Neural cell (in vitro differentiated cells): ENCODE data around the gene TRIM32. TPM values are rescaled to one million over a fixed set of nuclear protein-coding genes. Genes with fewer than 3 reads are reported as not detected.

Experiments used
- H2AFZ ChIP-seq: fragments of 200-600, 300-800 bp; sonication (generic), shearing (Covaris generic); 2 replicates; pipeline ENCODE4 v1.6.0; 2014; ENCODE audit warnings: low read depth, mild to moderate bottlenecking, antibody characterized with exemption, low read length, moderate library complexity
- H3F3A ChIP-seq: fragments of 200-600 bp; shearing (Covaris generic); 2 replicates; pipeline ENCODE4 v1.6.1; 2016; ENCODE audit warnings: mild to moderate bottlenecking, moderate library complexity, mixed read lengths, antibody characterized with exemption, low read length; ENCODE audit not compliant: insufficient read depth, poor library complexity, severe bottlenecking
- H3K27ac ChIP-seq: fragments of 200-600, 300-800 bp; sonication (generic), shearing (Covaris generic); 2 replicates; pipeline ENCODE4 v1.5.1; 2014; ENCODE audit warnings: mild to moderate bottlenecking, low read length, moderate library complexity
- H3K27me3 ChIP-seq: fragments of 300-800, 200-600 bp; sonication (generic), shearing (Covaris generic); 2 replicates; pipeline ENCODE4 v1.6.0; 2014; ENCODE audit warnings: mild to moderate bottlenecking, low read depth, low read length, moderate library complexity; ENCODE audit not compliant: insufficient read depth
- H3K36me3 ChIP-seq: fragments of 300-800, 200-600 bp; sonication (generic), shearing (Covaris generic); 2 replicates; pipeline ENCODE4 v1.5.1; 2014; ENCODE audit warnings: mild to moderate bottlenecking, antibody characterized with exemption, low read length, moderate library complexity; ENCODE audit not compliant: insufficient read depth
- H3K4me2 ChIP-seq: fragments of 300-800, 200-600 bp; sonication (generic), shearing (Covaris generic); 2 replicates; pipeline ENCODE4 v1.6.0; 2014; ENCODE audit warnings: mild to moderate bottlenecking, low read length
- H3K4me3 ChIP-seq: fragments of 300-800, 200-600 bp; sonication (generic), shearing (Covaris generic); 2 replicates; pipeline ENCODE4 v1.5.1; 2014; ENCODE audit warnings: mild to moderate bottlenecking, low read length, moderate library complexity
- H3K79me2 ChIP-seq: fragments of 200-600 bp; shearing (Covaris generic); replicated peaks from 2 replicates; pipeline ENCODE4 v1.6.0; 2014; ENCODE audit warnings: mild to moderate bottlenecking, low read length, moderate library complexity; ENCODE audit not compliant: insufficient read depth
- H3K9ac ChIP-seq: fragments of 300-800, 200-600 bp; sonication (generic), shearing (Covaris generic); 2 replicates; pipeline ENCODE4 v1.6.1; 2016; ENCODE audit warnings: mild to moderate bottlenecking, low read length, mixed read lengths
- H3K9me2 ChIP-seq: fragments of 200-600 bp; shearing (Covaris generic); 2 replicates; pipeline ENCODE4 v1.6.1; 2016; ENCODE audit warnings: mild to moderate bottlenecking, low read length, mixed read lengths; ENCODE audit not compliant: insufficient read depth
- H3K9me3 ChIP-seq: fragments of 200-600, 300-800 bp; sonication (generic), shearing (Covaris generic); 2 replicates; pipeline ENCODE4 v1.6.1; 2016; ENCODE audit warnings: mild to moderate bottlenecking, mixed run types, low read length, moderate library complexity, mixed read lengths
- H4K20me1 ChIP-seq: fragments of 200-600 bp; shearing (Covaris generic); 2 replicates; pipeline ENCODE4 v1.6.1; 2016; ENCODE audit warnings: mild to moderate bottlenecking, mixed run types; ENCODE audit not compliant: insufficient read depth
- CTCF ChIP-seq: fragments of 450-650 bp; IDR thresholded peaks from 2 replicates; pipeline ENCODE4 v1.5.1; 2014; ENCODE audit warnings: antibody characterized with exemption, mild to moderate bottlenecking, moderate library complexity; ENCODE audit not compliant: poor library complexity, severe bottlenecking
- EP300 ChIP-seq: fragments of 450-650 bp; conservative IDR thresholded peaks from 2 replicates; pipeline ENCODE4 v1.6.1; 2014; ENCODE audit warnings: antibody characterized with exemption, mild to moderate bottlenecking, moderate library complexity; ENCODE audit not compliant: poor library complexity, severe bottlenecking
- EZH2 ChIP-seq: fragments of 200-600, 300-800 bp; shearing (Covaris generic), sonication (generic); IDR thresholded peaks from 2 replicates; pipeline ENCODE4 v1.6.1; 2014; ENCODE audit warnings: antibody characterized with exemption, low read length, borderline replicate concordance, mild to moderate bottlenecking; ENCODE audit not compliant: insufficient read depth, poor library complexity, severe bottlenecking
- MXI1 ChIP-seq: fragments of 450-650 bp; conservative IDR thresholded peaks from 2 replicates; pipeline ENCODE4 v1.6.1; 2014; ENCODE audit warnings: antibody characterized with exemption, mild to moderate bottlenecking; ENCODE audit not compliant: poor library complexity, severe bottlenecking
- POLR2AphosphoS5 ChIP-seq: IDR thresholded peaks from 2 replicates; pipeline ENCODE4 v1.6.1; 2012
- RAD21 ChIP-seq: fragments of 450-650 bp; conservative IDR thresholded peaks from 2 replicates; pipeline ENCODE4 v1.6.1; 2014; ENCODE audit warnings: antibody characterized with exemption, mild to moderate bottlenecking, moderate library complexity
- SMC3 ChIP-seq: fragments of 450-650 bp; conservative IDR thresholded peaks from 2 replicates; pipeline ENCODE4 v1.6.1; 2014; ENCODE audit warnings: antibody characterized with exemption, mild to moderate bottlenecking, moderate library complexity; ENCODE audit not compliant: poor library complexity
- TAF1 ChIP-seq: IDR thresholded peaks from 2 replicates; pipeline ENCODE4 v1.6.1; 2012; ENCODE audit warnings: low read depth
- polyA plus RNA-seq: library from polyadenylated mRNA; depleted of rRNA; stranded (reverse); fragments of >200 nt; gene quantifications from 2 replicates; pipeline ENCODE4 v1.2.3, GENCODE V29; 2014
- TF ChIP-seq, protein P1 (sequence below): IDR thresholded peaks from 2 replicates; pipeline ENCODE4 v1.6.1; 2012; ENCODE audit warnings: borderline replicate concordance

The TRIM32 gene
- polyA plus RNA-seq, 1 donor from 2014 or later, result 9.1 TPM

DNA sequence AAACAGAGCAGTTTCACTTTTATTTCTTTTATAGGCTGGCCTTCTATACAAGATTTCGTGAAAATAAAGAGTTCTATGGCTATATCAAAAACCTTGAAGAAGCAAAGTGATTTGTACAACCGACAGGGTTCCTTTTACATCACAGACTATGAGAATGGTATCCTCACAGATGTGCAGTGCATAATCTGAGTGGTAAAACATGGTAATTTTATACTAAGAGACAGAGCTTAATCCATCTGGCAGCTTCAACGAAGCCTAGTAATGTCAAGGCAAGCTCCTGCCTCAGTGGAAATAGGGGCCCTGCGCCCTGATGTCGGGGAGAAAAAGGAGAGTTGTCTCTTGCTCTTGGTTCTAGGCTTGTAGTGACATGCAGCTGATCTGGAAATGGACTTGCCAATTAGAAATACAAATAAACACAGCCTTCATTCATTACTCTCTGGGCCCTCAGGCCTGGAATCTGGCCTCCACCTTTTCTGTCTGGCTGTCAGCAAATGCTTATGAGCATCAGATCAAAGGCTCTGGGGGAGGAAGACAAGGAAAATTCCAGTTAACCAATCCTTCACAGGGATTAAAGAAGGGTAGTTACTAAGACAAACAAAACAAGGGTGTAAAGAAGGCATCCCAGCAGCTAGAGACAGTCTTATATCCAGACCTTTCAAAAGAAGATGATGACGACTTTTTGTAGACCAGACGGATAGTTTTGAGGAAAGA lies 33.6 kb upstream of the TRIM32 start:
- no peaks in the 10 kb centered on the region for H3K27me3 ChIP-seq
- no peaks in the 10 kb centered on the region for H3K79me2 ChIP-seq
- H3K4me2 ChIP-seq, result no peak overlapping the region
- no peak overlapping the region for H3K9ac ChIP-seq
- H3F3A ChIP-seq, result no peaks in the 10 kb centered on the region
- H2AFZ ChIP-seq, result no peak overlapping the region
- no peaks in the 10 kb centered on the region for H4K20me1 ChIP-seq
- H3K4me3 ChIP-seq, result no peak overlapping the region
- no peaks in the 10 kb centered on the region for H3K36me3 ChIP-seq
- TF ChIP-seq EP300, result no peak
- no peak for TF ChIP-seq RAD21
- no peak for TF ChIP-seq CTCF
- no peak for TF ChIP-seq EZH2
- H3K9me2 ChIP-seq, result no peaks in the 10 kb centered on the region
- no peak overlapping the region for H3K27ac ChIP-seq
- H3K9me3 ChIP-seq, result no peaks in the 10 kb centered on the region

GRCh38 chr9:116654059-116654355 lies 33.1 kb upstream of the TRIM32 start:
- H3K27ac ChIP-seq, result no peak overlapping the region
- H3K79me2 ChIP-seq, result no peaks in the 10 kb centered on the region
- no peak overlapping the region for H2AFZ ChIP-seq
- no peak for TF ChIP-seq POLR2AphosphoS5
- no peak for TF ChIP-seq CTCF
- no peak for TF ChIP-seq SMC3
- TF ChIP-seq MXI1, result no peak
- TF ChIP-seq EP300, result no peak
- TF ChIP-seq TAF1, result no peak
- no peak for TF ChIP-seq EZH2
- TF ChIP-seq, protein P1, sequence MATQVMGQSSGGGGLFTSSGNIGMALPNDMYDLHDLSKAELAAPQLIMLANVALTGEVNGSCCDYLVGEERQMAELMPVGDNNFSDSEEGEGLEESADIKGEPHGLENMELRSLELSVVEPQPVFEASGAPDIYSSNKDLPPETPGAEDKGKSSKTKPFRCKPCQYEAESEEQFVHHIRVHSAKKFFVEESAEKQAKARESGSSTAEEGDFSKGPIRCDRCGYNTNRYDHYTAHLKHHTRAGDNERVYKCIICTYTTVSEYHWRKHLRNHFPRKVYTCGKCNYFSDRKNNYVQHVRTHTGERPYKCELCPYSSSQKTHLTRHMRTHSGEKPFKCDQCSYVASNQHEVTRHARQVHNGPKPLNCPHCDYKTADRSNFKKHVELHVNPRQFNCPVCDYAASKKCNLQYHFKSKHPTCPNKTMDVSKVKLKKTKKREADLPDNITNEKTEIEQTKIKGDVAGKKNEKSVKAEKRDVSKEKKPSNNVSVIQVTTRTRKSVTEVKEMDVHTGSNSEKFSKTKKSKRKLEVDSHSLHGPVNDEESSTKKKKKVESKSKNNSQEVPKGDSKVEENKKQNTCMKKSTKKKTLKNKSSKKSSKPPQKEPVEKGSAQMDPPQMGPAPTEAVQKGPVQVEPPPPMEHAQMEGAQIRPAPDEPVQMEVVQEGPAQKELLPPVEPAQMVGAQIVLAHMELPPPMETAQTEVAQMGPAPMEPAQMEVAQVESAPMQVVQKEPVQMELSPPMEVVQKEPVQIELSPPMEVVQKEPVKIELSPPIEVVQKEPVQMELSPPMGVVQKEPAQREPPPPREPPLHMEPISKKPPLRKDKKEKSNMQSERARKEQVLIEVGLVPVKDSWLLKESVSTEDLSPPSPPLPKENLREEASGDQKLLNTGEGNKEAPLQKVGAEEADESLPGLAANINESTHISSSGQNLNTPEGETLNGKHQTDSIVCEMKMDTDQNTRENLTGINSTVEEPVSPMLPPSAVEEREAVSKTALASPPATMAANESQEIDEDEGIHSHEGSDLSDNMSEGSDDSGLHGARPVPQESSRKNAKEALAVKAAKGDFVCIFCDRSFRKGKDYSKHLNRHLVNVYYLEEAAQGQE, result no peak
- TF ChIP-seq RAD21, result no peak
- no peak overlapping the region for H3K4me3 ChIP-seq
- H3F3A ChIP-seq, result no peaks in the 10 kb centered on the region
- no peak overlapping the region for H3K4me2 ChIP-seq
- H3K9ac ChIP-seq, result no peak overlapping the region
- no peaks in the 10 kb centered on the region for H3K9me2 ChIP-seq
- no peaks in the 10 kb centered on the region for H4K20me1 ChIP-seq
- H3K36me3 ChIP-seq, result no peaks in the 10 kb centered on the region
- H3K9me3 ChIP-seq, result no peaks in the 10 kb centered on the region
- no peaks in the 10 kb centered on the region for H3K27me3 ChIP-seq
